ENCODE results near the gene HDLBP.

GRCh38 chr2:241224018-241224850 is 91.2 kb downstream of the HDLBP start:
- no peak for TF ChIP-seq CTCF (IDR thresholded peaks at IDR 0.05)
- TF ChIP-seq POLR2A (IDR thresholded peaks at IDR 0.05) = no peak
